ENCODE results near the gene PALLD.

Gene PALLD

GRCh38 chr4:168769837-168770236 is 273.0 kb downstream of the PALLD start:
- Mint-ChIP-seq H3K4me1 (no peaks in the 10 kb centered on the region), H3K27me3 (peaks cover 2% of the 10 kb centered on the region), H3K9me3 (no peaks in the 10 kb centered on the region), H3K36me3 (no peaks in the 10 kb centered on the region), H3K4me3 (no peak overlapping the region), H3K27ac (no peak overlapping the region)

- H3K27ac Mint-ChIP-seq, result no peak overlapping the region
- no peaks in the 10 kb centered on the region for H3K36me3 Mint-ChIP-seq
- H3K4me1 Mint-ChIP-seq, result no peaks in the 10 kb centered on the region
- peaks cover 3% of the 10 kb centered on the region for H3K9me3 Mint-ChIP-seq
- H3K4me3 Mint-ChIP-seq, result no peak overlapping the region
- H3K27me3 Mint-ChIP-seq, result peaks cover 2% of the 10 kb centered on the region
Observed at GRCh38 chr4:168771251-168771650, 274.4 kb downstream of the PALLD start.

- no peaks in the 10 kb centered on the region for H3K4me1 Mint-ChIP-seq
- H3K36me3 Mint-ChIP-seq, result no peaks in the 10 kb centered on the region
- peaks cover 5% of the 10 kb centered on the region for H3K27me3 Mint-ChIP-seq
- no peak overlapping the region for H3K4me3 Mint-ChIP-seq
- H3K9me3 Mint-ChIP-seq, result peaks cover 6% of the 10 kb centered on the region
- no peak overlapping the region for H3K27ac Mint-ChIP-seq
Observed at GRCh38 chr4:168773388-168774195, 276.7 kb downstream of the PALLD start.

- H3K4me3 Mint-ChIP-seq, result no peak overlapping the region
- no peaks in the 10 kb centered on the region for H3K4me1 Mint-ChIP-seq
- no peaks in the 10 kb centered on the region for H3K36me3 Mint-ChIP-seq
- peaks cover 11% of the 10 kb centered on the region for H3K27me3 Mint-ChIP-seq
- peaks cover 6% of the 10 kb centered on the region for H3K9me3 Mint-ChIP-seq
- no peak overlapping the region for H3K27ac Mint-ChIP-seq
Observed at GRCh38 chr4:168776382-168776781, 279.5 kb downstream of the PALLD start.

- Mint-ChIP-seq H3K27me3 (peaks cover 11% of the 10 kb centered on the region), H3K36me3 (no peaks in the 10 kb centered on the region), H3K4me3 (no peak overlapping the region)
Observed at GRCh38 chr4:168777277-168777965, 280.6 kb downstream of the PALLD start.

GRCh38 chr4:168781341-168781740 is 284.5 kb downstream of the PALLD start:
- H3K27me3 Mint-ChIP-seq, result peaks cover 11% of the 10 kb centered on the region
- H3K36me3 Mint-ChIP-seq, result no peaks in the 10 kb centered on the region
- H3K4me3 Mint-ChIP-seq, result no peak overlapping the region
- H3K27ac Mint-ChIP-seq, result no peak overlapping the region
- H3K9me3 Mint-ChIP-seq, result peaks cover 2% of the 10 kb centered on the region
- H3K4me1 Mint-ChIP-seq, result no peaks in the 10 kb centered on the region

More at GRCh38 chr4:168777277-168777965, 280.6 kb downstream of the PALLD start:
- no peak overlapping the region for H3K27ac Mint-ChIP-seq
- H3K4me1 Mint-ChIP-seq, result no peaks in the 10 kb centered on the region
- H3K9me3 Mint-ChIP-seq, result peaks cover 6% of the 10 kb centered on the region

GRCh38 chr4:168781926-168782325 is 285.1 kb downstream of the PALLD start:
- Mint-ChIP-seq H3K4me3 (no peak overlapping the region), H3K4me1 (no peaks in the 10 kb centered on the region), H3K27ac (no peak overlapping the region), H3K27me3 (peaks cover 11% of the 10 kb centered on the region), H3K9me3 (no peaks in the 10 kb centered on the region), H3K36me3 (no peaks in the 10 kb centered on the region)

GRCh38 chr4:168782439-168782838 is 285.6 kb downstream of the PALLD start:
- H3K9me3 Mint-ChIP-seq, result no peaks in the 10 kb centered on the region
- no peaks in the 10 kb centered on the region for H3K4me1 Mint-ChIP-seq
- no peak overlapping the region for H3K4me3 Mint-ChIP-seq
- H3K27me3 Mint-ChIP-seq, result peaks cover 12% of the 10 kb centered on the region
- H3K27ac Mint-ChIP-seq, result no peak overlapping the region
- no peaks in the 10 kb centered on the region for H3K36me3 Mint-ChIP-seq

GRCh38 chr4:168784786-168785461 is 288.1 kb downstream of the PALLD start:
- no peaks in the 10 kb centered on the region for H3K4me1 Mint-ChIP-seq
- H3K9me3 Mint-ChIP-seq, result no peaks in the 10 kb centered on the region
- H3K27ac Mint-ChIP-seq, result no peak overlapping the region
- peaks cover 9% of the 10 kb centered on the region for H3K27me3 Mint-ChIP-seq
- no peak overlapping the region for H3K4me3 Mint-ChIP-seq
- H3K36me3 Mint-ChIP-seq, result no peaks in the 10 kb centered on the region

GRCh38 chr4:168787334-168787733 is 290.5 kb downstream of the PALLD start:
- H3K27me3 Mint-ChIP-seq, result peaks cover 5% of the 10 kb centered on the region
- no peaks in the 10 kb centered on the region for H3K9me3 Mint-ChIP-seq
- H3K4me3 Mint-ChIP-seq, result no peak overlapping the region
- no peaks in the 10 kb centered on the region for H3K36me3 Mint-ChIP-seq
- H3K27ac Mint-ChIP-seq, result no peak overlapping the region
- no peaks in the 10 kb centered on the region for H3K4me1 Mint-ChIP-seq

GRCh38 chr4:168787801-168788595 is 291.1 kb downstream of the PALLD start:
- Mint-ChIP-seq H3K27me3 (peaks cover 5% of the 10 kb centered on the region), H3K36me3 (no peaks in the 10 kb centered on the region), H3K27ac (no peak overlapping the region), H3K9me3 (no peaks in the 10 kb centered on the region), H3K4me3 (no peak overlapping the region), H3K4me1 (no peaks in the 10 kb centered on the region)

- no peaks in the 10 kb centered on the region for H3K9me3 Mint-ChIP-seq
- H3K4me1 Mint-ChIP-seq, result no peaks in the 10 kb centered on the region
- H3K27me3 Mint-ChIP-seq, result peaks cover 5% of the 10 kb centered on the region
- H3K4me3 Mint-ChIP-seq, result no peak overlapping the region
- no peaks in the 10 kb centered on the region for H3K36me3 Mint-ChIP-seq
- H3K27ac Mint-ChIP-seq, result no peak overlapping the region
Observed at GRCh38 chr4:168790898-168791297, 294.0 kb downstream of the PALLD start.

GRCh38 chr4:168791376-168791775 is 294.5 kb downstream of the PALLD start:
- no peaks in the 10 kb centered on the region for H3K4me1 Mint-ChIP-seq
- no peaks in the 10 kb centered on the region for H3K9me3 Mint-ChIP-seq
- no peak overlapping the region for H3K4me3 Mint-ChIP-seq
- H3K27ac Mint-ChIP-seq, result no peak overlapping the region
- peaks cover 5% of the 10 kb centered on the region for H3K27me3 Mint-ChIP-seq
- no peaks in the 10 kb centered on the region for H3K36me3 Mint-ChIP-seq

- no peak overlapping the region for H3K27ac Mint-ChIP-seq
- H3K27me3 Mint-ChIP-seq, result peaks cover 3% of the 10 kb centered on the region
Observed at GRCh38 chr4:168793542-168793941, 296.7 kb downstream of the PALLD start.

GRCh38 chr4:168794092-168794707 is 297.3 kb downstream of the PALLD start:
- Mint-ChIP-seq H3K36me3 (no peaks in the 10 kb centered on the region), H3K27me3 (peaks cover 3% of the 10 kb centered on the region), H3K4me1 (no peaks in the 10 kb centered on the region), H3K27ac (no peak overlapping the region), H3K9me3 (no peaks in the 10 kb centered on the region), H3K4me3 (no peak overlapping the region)

More at GRCh38 chr4:168793542-168793941, 296.7 kb downstream of the PALLD start:
- Mint-ChIP-seq H3K4me3 (no peak overlapping the region), H3K36me3 (no peaks in the 10 kb centered on the region), H3K4me1 (no peaks in the 10 kb centered on the region), H3K9me3 (no peaks in the 10 kb centered on the region)

Measured in activated naive CD4-positive, alpha-beta T cell treated with anti-CD3 and anti-CD28 coated beads, Interleukin-2, amount 50 U/mL, for 24 hours (primary cell).